Effector memory CD4-positive, alpha-beta T cell (primary cell): Measurements from ENCODE around the gene CCNE1.

Experiments
- DNase-seq, 3 donors: peaks; one replicate each; pipeline ENCODE4 v3.0.0-alpha.2; 2020
- H3K27ac ChIP-seq: 2 replicates; pipeline ENCODE4 v1.7.0; 2013; ENCODE audit warnings: mild to moderate bottlenecking, low read length, moderate library complexity; ENCODE audit not compliant: insufficient read depth, poor library complexity, severe bottlenecking
- H3K27me3 ChIP-seq: replicated peaks from 2 replicates; pipeline ENCODE4 v1.7.0; 2013; ENCODE audit warnings: mild to moderate bottlenecking, low read length; ENCODE audit not compliant: insufficient read depth, control insufficient read depth, poor library complexity, severe bottlenecking
- H3K36me3 ChIP-seq: 2 replicates; pipeline ENCODE4 v1.7.0; 2013; ENCODE audit warnings: mild to moderate bottlenecking, low read length, moderate library complexity; ENCODE audit not compliant: control insufficient read depth, insufficient read depth
- H3K4me1 ChIP-seq: 2 replicates; pipeline ENCODE4 v1.7.0; 2013; ENCODE audit warnings: low read length, mild to moderate bottlenecking; ENCODE audit not compliant: control insufficient read depth, insufficient read depth, poor library complexity, severe bottlenecking
- H3K4me3 ChIP-seq: 2 replicates; pipeline ENCODE4 v1.7.0; 2013; ENCODE audit warnings: low read length, low read depth, mild to moderate bottlenecking; ENCODE audit not compliant: insufficient read depth, poor library complexity, severe bottlenecking
- H3K9me3 ChIP-seq: 2 replicates; pipeline ENCODE4 v1.7.0; 2013; ENCODE audit warnings: mild to moderate bottlenecking, low read length, moderate library complexity; ENCODE audit not compliant: control insufficient read depth

CCNE1 gene

GRCh38 chr19:29855741-29856500 is 44.1 kb downstream of the CCNE1 start:
- Histone ChIP-seq H3K4me3 (no peak overlapping the region), H3K9me3 (no peaks in the 10 kb centered on the region), H3K27me3 (no peaks in the 10 kb centered on the region), H3K27ac (no peak overlapping the region), H3K4me1 (no peaks in the 10 kb centered on the region), H3K36me3 (no peaks in the 10 kb centered on the region)
- no peak for DNase-seq

GRCh38 chr19:29858000-29858596 is 46.3 kb downstream of the CCNE1 start:
- no peak for DNase-seq
- Histone ChIP-seq H3K4me3 (no peak overlapping the region), H3K27me3 (no peaks in the 10 kb centered on the region)

GRCh38 chr19:29858621-29859020 is 46.8 kb downstream of the CCNE1 start:
- no peak for DNase-seq
- H3K27ac ChIP-seq, result no peak overlapping the region
- H3K36me3 ChIP-seq, result no peaks in the 10 kb centered on the region
- no peaks in the 10 kb centered on the region for H3K9me3 ChIP-seq
- H3K27me3 ChIP-seq, result no peaks in the 10 kb centered on the region
- H3K4me1 ChIP-seq, result no peaks in the 10 kb centered on the region
- H3K4me3 ChIP-seq, result no peak overlapping the region

More at GRCh38 chr19:29858000-29858596, 46.3 kb downstream of the CCNE1 start:
- Histone ChIP-seq H3K27ac (no peak overlapping the region), H3K4me1 (no peaks in the 10 kb centered on the region), H3K9me3 (no peaks in the 10 kb centered on the region), H3K36me3 (no peaks in the 10 kb centered on the region)

- no peaks in the 10 kb centered on the region for H3K9me3 ChIP-seq
- no peak overlapping the region for H3K27ac ChIP-seq
- H3K27me3 ChIP-seq, result no peaks in the 10 kb centered on the region
- H3K4me1 ChIP-seq, result no peaks in the 10 kb centered on the region
- DNase-seq, result no peak
- no peak overlapping the region for H3K4me3 ChIP-seq
- no peaks in the 10 kb centered on the region for H3K36me3 ChIP-seq
These were observed 48.7 kb downstream of the CCNE1 start for GRCh38 chr19:29860492-29860891.

GRCh38 chr19:29861574-29861973 is 49.8 kb downstream of the CCNE1 start:
- Histone ChIP-seq H3K27me3 (no peaks in the 10 kb centered on the region), H3K27ac (no peak overlapping the region), H3K4me3 (no peak overlapping the region), H3K4me1 (no peaks in the 10 kb centered on the region), H3K36me3 (no peaks in the 10 kb centered on the region), H3K9me3 (no peaks in the 10 kb centered on the region)
- no peak for DNase-seq

GRCh38 chr19:29866011-29866410 is 54.2 kb downstream of the CCNE1 start:
- no peaks in the 10 kb centered on the region for H3K4me1 ChIP-seq
- no peak for DNase-seq
- no peaks in the 10 kb centered on the region for H3K36me3 ChIP-seq
- H3K27me3 ChIP-seq, result no peaks in the 10 kb centered on the region
- no peaks in the 10 kb centered on the region for H3K9me3 ChIP-seq
- no peak overlapping the region for H3K4me3 ChIP-seq
- H3K27ac ChIP-seq, result no peak overlapping the region

GRCh38 chr19:29867984-29868383 is 56.2 kb downstream of the CCNE1 start:
- Histone ChIP-seq H3K9me3 (no peaks in the 10 kb centered on the region), H3K36me3 (no peaks in the 10 kb centered on the region), H3K27me3 (peaks cover 1% of the 10 kb centered on the region), H3K4me1 (peaks cover 7% of the 10 kb centered on the region), H3K27ac (no peak overlapping the region), H3K4me3 (no peak overlapping the region)
- DNase-seq, result no peak

GRCh38 chr19:29871143-29871542 is 59.4 kb downstream of the CCNE1 start:
- H3K9me3 ChIP-seq, result no peaks in the 10 kb centered on the region
- H3K4me3 ChIP-seq, result no peak overlapping the region
- no peaks in the 10 kb centered on the region for H3K36me3 ChIP-seq
- DNase-seq, result no peak
- H3K27me3 ChIP-seq, result peaks cover 10% of the 10 kb centered on the region
- no peak overlapping the region for H3K27ac ChIP-seq
- peaks cover 16% of the 10 kb centered on the region for H3K4me1 ChIP-seq

GRCh38 chr19:29872224-29872731 is 60.5 kb downstream of the CCNE1 start:
- H3K27me3 ChIP-seq, result peaks cover 10% of the 10 kb centered on the region
- no peak overlapping the region for H3K27ac ChIP-seq
- DNase-seq, result no peak
- no peaks in the 10 kb centered on the region for H3K36me3 ChIP-seq
- H3K9me3 ChIP-seq, result no peaks in the 10 kb centered on the region
- no peak overlapping the region for H3K4me3 ChIP-seq
- H3K4me1 ChIP-seq, result peaks cover 16% of the 10 kb centered on the region

GRCh38 chr19:29873024-29873800 is 61.4 kb downstream of the CCNE1 start:
- peak; percentile 36 to 56 (median 37) for DNase-seq
- Histone ChIP-seq H3K4me3 (peak overlapping the region; percentile 52), H3K36me3 (no peaks in the 10 kb centered on the region), H3K27ac (no peak overlapping the region), H3K27me3 (peaks cover 10% of the 10 kb centered on the region), H3K4me1 (peaks cover 16% of the 10 kb centered on the region), H3K9me3 (no peaks in the 10 kb centered on the region)
